HL-60 (cell line): ENCODE measurements around the gene PNISR.

ENCODE experiments used
- DNase-seq, 2 experiments: peaks; one replicate each; pipeline ENCODE4 v3.0.0-alpha.2; 2010 to 2020; ENCODE audit warnings: low read depth in 1 of 2, low spot score in 1 of 2
- H3K27ac ChIP-seq: fragments of 250-450 bp; sonication (Bioruptor Pico); replicated peaks from 2 replicates; pipeline ENCODE4 v1.5.1; 2020; ENCODE audit warnings: mild to moderate bottlenecking, moderate library complexity
- H3K27me3 ChIP-seq: fragments of 250-450 bp; sonication (Bioruptor Pico); 2 replicates; pipeline ENCODE4 v1.5.1; 2021; ENCODE audit warnings: mild to moderate bottlenecking, moderate library complexity; ENCODE audit not compliant: insufficient read depth, poor library complexity, severe bottlenecking
- H3K4me3 ChIP-seq: replicated peaks from 2 replicates; pipeline ENCODE4 v1.5.1; 2011; ENCODE audit warnings: mild to moderate bottlenecking, control low read depth, low read length; ENCODE audit not compliant: insufficient read depth
- GABPA ChIP-seq: IDR thresholded peaks from 2 replicates; pipeline ENCODE4 v1.6.1; 2012; ENCODE audit warnings: low read depth
- POLR2AphosphoS5 ChIP-seq: IDR thresholded peaks from 2 replicates; pipeline ENCODE4 v1.6.1; 2012; ENCODE audit warnings: low read depth
- SPI1 ChIP-seq: IDR thresholded peaks from 2 replicates; pipeline ENCODE4 v1.6.1; 2012; ENCODE audit warnings: low read depth, mild to moderate bottlenecking, borderline replicate concordance
- TF ChIP-seq, protein P1 (sequence below): IDR thresholded peaks from 2 replicates; pipeline ENCODE4 v1.6.1; 2012; ENCODE audit warnings: low read depth; ENCODE audit not compliant: insufficient replicate concordance
- TF ChIP-seq, protein P2 (sequence below): IDR thresholded peaks from one replicate; pipeline ENCODE4 v1.5.1; 2011; ENCODE audit warnings: low read length, control low read depth, inconsistent platforms; ENCODE audit not compliant: insufficient read depth

PNISR gene

GRCh38 chr6:99359800-99360199 lies 65.3 kb downstream of the PNISR start:
- no peak for TF ChIP-seq GABPA
- no peak for TF ChIP-seq POLR2AphosphoS5
- TF ChIP-seq SPI1, result no peak
- TF ChIP-seq, protein P1, sequence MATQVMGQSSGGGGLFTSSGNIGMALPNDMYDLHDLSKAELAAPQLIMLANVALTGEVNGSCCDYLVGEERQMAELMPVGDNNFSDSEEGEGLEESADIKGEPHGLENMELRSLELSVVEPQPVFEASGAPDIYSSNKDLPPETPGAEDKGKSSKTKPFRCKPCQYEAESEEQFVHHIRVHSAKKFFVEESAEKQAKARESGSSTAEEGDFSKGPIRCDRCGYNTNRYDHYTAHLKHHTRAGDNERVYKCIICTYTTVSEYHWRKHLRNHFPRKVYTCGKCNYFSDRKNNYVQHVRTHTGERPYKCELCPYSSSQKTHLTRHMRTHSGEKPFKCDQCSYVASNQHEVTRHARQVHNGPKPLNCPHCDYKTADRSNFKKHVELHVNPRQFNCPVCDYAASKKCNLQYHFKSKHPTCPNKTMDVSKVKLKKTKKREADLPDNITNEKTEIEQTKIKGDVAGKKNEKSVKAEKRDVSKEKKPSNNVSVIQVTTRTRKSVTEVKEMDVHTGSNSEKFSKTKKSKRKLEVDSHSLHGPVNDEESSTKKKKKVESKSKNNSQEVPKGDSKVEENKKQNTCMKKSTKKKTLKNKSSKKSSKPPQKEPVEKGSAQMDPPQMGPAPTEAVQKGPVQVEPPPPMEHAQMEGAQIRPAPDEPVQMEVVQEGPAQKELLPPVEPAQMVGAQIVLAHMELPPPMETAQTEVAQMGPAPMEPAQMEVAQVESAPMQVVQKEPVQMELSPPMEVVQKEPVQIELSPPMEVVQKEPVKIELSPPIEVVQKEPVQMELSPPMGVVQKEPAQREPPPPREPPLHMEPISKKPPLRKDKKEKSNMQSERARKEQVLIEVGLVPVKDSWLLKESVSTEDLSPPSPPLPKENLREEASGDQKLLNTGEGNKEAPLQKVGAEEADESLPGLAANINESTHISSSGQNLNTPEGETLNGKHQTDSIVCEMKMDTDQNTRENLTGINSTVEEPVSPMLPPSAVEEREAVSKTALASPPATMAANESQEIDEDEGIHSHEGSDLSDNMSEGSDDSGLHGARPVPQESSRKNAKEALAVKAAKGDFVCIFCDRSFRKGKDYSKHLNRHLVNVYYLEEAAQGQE, result no peak
- TF ChIP-seq, protein P2, sequence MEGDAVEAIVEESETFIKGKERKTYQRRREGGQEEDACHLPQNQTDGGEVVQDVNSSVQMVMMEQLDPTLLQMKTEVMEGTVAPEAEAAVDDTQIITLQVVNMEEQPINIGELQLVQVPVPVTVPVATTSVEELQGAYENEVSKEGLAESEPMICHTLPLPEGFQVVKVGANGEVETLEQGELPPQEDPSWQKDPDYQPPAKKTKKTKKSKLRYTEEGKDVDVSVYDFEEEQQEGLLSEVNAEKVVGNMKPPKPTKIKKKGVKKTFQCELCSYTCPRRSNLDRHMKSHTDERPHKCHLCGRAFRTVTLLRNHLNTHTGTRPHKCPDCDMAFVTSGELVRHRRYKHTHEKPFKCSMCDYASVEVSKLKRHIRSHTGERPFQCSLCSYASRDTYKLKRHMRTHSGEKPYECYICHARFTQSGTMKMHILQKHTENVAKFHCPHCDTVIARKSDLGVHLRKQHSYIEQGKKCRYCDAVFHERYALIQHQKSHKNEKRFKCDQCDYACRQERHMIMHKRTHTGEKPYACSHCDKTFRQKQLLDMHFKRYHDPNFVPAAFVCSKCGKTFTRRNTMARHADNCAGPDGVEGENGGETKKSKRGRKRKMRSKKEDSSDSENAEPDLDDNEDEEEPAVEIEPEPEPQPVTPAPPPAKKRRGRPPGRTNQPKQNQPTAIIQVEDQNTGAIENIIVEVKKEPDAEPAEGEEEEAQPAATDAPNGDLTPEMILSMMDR, result no peak
- no peak overlapping the region for H3K27ac ChIP-seq
- no peak overlapping the region for H3K4me3 ChIP-seq
- H3K27me3 ChIP-seq, result no peaks in the 10 kb centered on the region
- no peak for DNase-seq

- TF ChIP-seq SPI1 (no peak), POLR2AphosphoS5 (no peak)
- TF ChIP-seq, protein P1, result no peak
- Histone ChIP-seq H3K27ac (no peak overlapping the region), H3K27me3 (no peaks in the 10 kb centered on the region), H3K4me3 (no peak overlapping the region)
- DNase-seq, result no peak
Observed at GRCh38 chr6:99356641-99357040, 68.5 kb downstream of the PNISR start.

- H3K27ac ChIP-seq, result no peak overlapping the region
- peaks cover 10% of the 10 kb centered on the region for H3K27me3 ChIP-seq
- no peak overlapping the region for H3K4me3 ChIP-seq
- DNase-seq, result no peak
- TF ChIP-seq, protein P1, result no peak
- TF ChIP-seq, protein P2, result no peak
- TF ChIP-seq SPI1, result no peak
- TF ChIP-seq POLR2AphosphoS5, result no peak
- no peak for TF ChIP-seq GABPA
Observed at GRCh38 chr6:99354983-99355382, 70.1 kb downstream of the PNISR start.
